Liver (tissue), 9 donors: ENCODE measurements around the gene ELK3. TPM values are rescaled to one million over a fixed set of nuclear protein-coding genes. Genes with fewer than 3 reads are reported as not detected.
A peak's percentile ranks its signal among the peaks of the same experiment; 100 is the strongest.

Source experiments
- DNase-seq: peaks from one replicate; pipeline ENCODE4 v3.0.0-alpha.2; 2017; ENCODE audit warnings: low spot score
- H3K27ac ChIP-seq, 2 donors: one replicate each; pipeline ENCODE4 v1.7.0; 2013; ENCODE audit warnings: inconsistent platforms in 2 of 2, low read length in 2 of 2, control low read depth in 1 of 2, low read depth in 1 of 2, mild to moderate bottlenecking in 1 of 2
- H3K27me3 ChIP-seq, 4 donors: one replicate each; pipeline versions ENCODE4 v1.6.1 to v1.7.0; 2013; ENCODE audit warnings: low read length in 3 of 4, inconsistent platforms in 1 of 4, mild to moderate bottlenecking in 1 of 4, moderate library complexity in 1 of 4; ENCODE audit not compliant: control insufficient read depth in 4 of 4, insufficient read depth in 4 of 4
- H3K36me3 ChIP-seq, 4 donors: one replicate each; pipeline versions ENCODE4 v1.6.1 to v1.7.0; 2013; ENCODE audit warnings: low read length in 3 of 4, mild to moderate bottlenecking in 3 of 4, low read depth in 1 of 4, moderate library complexity in 1 of 4; ENCODE audit not compliant: control insufficient read depth in 4 of 4, insufficient read depth in 3 of 4
- H3K4me1 ChIP-seq, 4 donors: one replicate each; pipeline versions ENCODE4 v1.6.1 to v1.7.0; 2013; ENCODE audit warnings: low read length in 3 of 4, mild to moderate bottlenecking in 3 of 4, moderate library complexity in 1 of 4; ENCODE audit not compliant: control insufficient read depth in 4 of 4, insufficient read depth in 4 of 4
- H3K4me3 ChIP-seq, 3 donors: one replicate each; pipeline versions ENCODE4 v1.6.1 to v1.7.0; 2013; ENCODE audit warnings: low read length in 3 of 3, control low read depth in 1 of 3, low read depth in 1 of 3, mild to moderate bottlenecking in 1 of 3
- H3K9ac ChIP-seq, 2 donors: one replicate each; pipeline ENCODE4 v1.7.0; 2013; ENCODE audit warnings: low read length in 2 of 2, mild to moderate bottlenecking in 2 of 2, moderate library complexity in 2 of 2, control low read depth in 1 of 2, low read depth in 1 of 2
- H3K9me3 ChIP-seq, 4 donors: one replicate each; pipeline versions ENCODE4 v1.6.1 to v1.7.0; 2013; ENCODE audit warnings: low read length in 3 of 4; ENCODE audit not compliant: control insufficient read depth in 4 of 4
- EGR1 ChIP-seq, 2 donors: IDR thresholded peaks; 2 replicates each; pipeline ENCODE4 v1.6.1; 2016 to 2018; ENCODE audit warnings: antibody characterized with exemption in 2 of 2, low read depth in 2 of 2
- FOXA1 ChIP-seq: IDR thresholded peaks from 2 replicates; pipeline ENCODE4 v1.6.1; 2016; ENCODE audit warnings: antibody characterized with exemption
- FOXA2 ChIP-seq: IDR thresholded peaks from 2 replicates; pipeline ENCODE4 v1.6.1; 2016; ENCODE audit warnings: antibody characterized with exemption
- GABPA ChIP-seq, 2 donors: IDR thresholded peaks in 1 of 2; conservative IDR thresholded peaks in 1 of 2; 2 replicates each; pipeline ENCODE4 v1.6.1; 2016; ENCODE audit warnings: antibody characterized with exemption in 2 of 2, mild to moderate bottlenecking in 1 of 2, moderate library complexity in 1 of 2
- HNF4A ChIP-seq, 2 donors: conservative IDR thresholded peaks; 2 replicates each; pipeline ENCODE4 v1.6.1; 2016; ENCODE audit warnings: antibody characterized with exemption in 2 of 2, mild to moderate bottlenecking in 2 of 2
- HNF4G ChIP-seq: IDR thresholded peaks from 2 replicates; pipeline ENCODE4 v1.6.1; 2016; ENCODE audit warnings: antibody characterized with exemption
- JUND ChIP-seq, 2 donors: IDR thresholded peaks; 2 replicates each; pipeline ENCODE4 v1.6.1; 2016; ENCODE audit warnings: antibody characterized with exemption in 2 of 2
- MAX ChIP-seq: IDR thresholded peaks from 2 replicates; pipeline ENCODE4 v1.6.1; 2016; ENCODE audit warnings: antibody characterized with exemption
- NR2F2 ChIP-seq: IDR thresholded peaks from 2 replicates; pipeline ENCODE4 v1.6.1; 2016; ENCODE audit warnings: antibody characterized with exemption
- RAD21 ChIP-seq, 2 donors: IDR thresholded peaks; 2 replicates each; pipeline ENCODE4 v1.6.1; 2016; ENCODE audit warnings: antibody characterized with exemption in 2 of 2, mild to moderate bottlenecking in 2 of 2
- RXRA ChIP-seq, 2 donors: IDR thresholded peaks; 2 replicates each; pipeline ENCODE4 v1.6.1; 2017 to 2018; ENCODE audit warnings: antibody characterized with exemption in 2 of 2, mild to moderate bottlenecking in 1 of 2
- SP1 ChIP-seq: IDR thresholded peaks from 2 replicates; pipeline ENCODE4 v1.6.1; 2018; ENCODE audit warnings: antibody characterized with exemption, mild to moderate bottlenecking
- TAF1 ChIP-seq: conservative IDR thresholded peaks from 2 replicates; pipeline ENCODE4 v1.6.1; 2016; ENCODE audit warnings: antibody characterized with exemption, mild to moderate bottlenecking
- YY1 ChIP-seq: IDR thresholded peaks from 2 replicates; pipeline ENCODE4 v1.6.1; 2016; ENCODE audit warnings: antibody characterized with exemption, mild to moderate bottlenecking
- WGBS: extraction: QIAGEN DNeasy Blood & Tissue Kit; methylation state at CpG from one replicate; pipeline ENCODE4 v1.1.7; 2013; 5-methylcytosine and 5-hydroxymethylcytosine counted together
- polyA plus RNA-seq, 2 donors: library from polyadenylated mRNA; stranded (reverse) in 1 of 2; unstranded in 1 of 2; fragments of 200-250 nt in 1 of 2; fragments of >200 nt in 1 of 2; fragmentation: Nextera tagmentation in 1 of 2; extraction: Ambion mirVana in 1 of 2; gene quantifications; one replicate each; pipeline versions ENCODE4 v1.2.1 to v1.2.3, GENCODE V29; 2013 to 2015
- total RNA-seq, 2 donors: library from RNA; depleted of rRNA; stranded (reverse); fragments of >200 nt; gene quantifications; one replicate each; pipeline ENCODE4 v1.2.3, GENCODE V29; 2014
- TF ChIP-seq, protein P1 (sequence below): fragments of 150-350 bp; IDR thresholded peaks from 2 replicates; pipeline ENCODE4 v1.5.1; 2017; ENCODE audit warnings: improper control_type of control experiment, low read depth, low read length; ENCODE audit not compliant: missing input control
- TF ChIP-seq, protein P2 (sequence below): IDR thresholded peaks from 2 replicates; pipeline ENCODE4 v1.6.1; 2016; ENCODE audit warnings: antibody characterized with exemption
- TF ChIP-seq, protein P3 (sequence below): IDR thresholded peaks from 2 replicates; pipeline ENCODE4 v1.6.1; 2016; ENCODE audit warnings: antibody characterized with exemption
- TF ChIP-seq, protein P4 (sequence below): IDR thresholded peaks from 2 replicates; pipeline ENCODE4 v1.6.1; 2016; ENCODE audit warnings: antibody characterized with exemption, mild to moderate bottlenecking
- donor health status: healthy.
- donor health status: healthy.
- donor health status: healthy.
- donor health status: healthy.
- donor health status: healthy.

The ELK3 gene
- total and polyA plus RNA-seq, 4 donors = 3.7 to 5.2 (median 4.5) TPM

GRCh38 chr12:96263449-96263902 lies 69.3 kb downstream of the ELK3 start:
- H3K9ac ChIP-seq = no peak overlapping the region
- H3K27ac ChIP-seq = peak overlapping the region; percentile 20 to 35
- peaks cover 0 to 11% (median 3%) of the 10 kb centered on the region in 4 donors for H3K4me1 ChIP-seq
- WGBS = 31% methylated on average over 11 of the region's 11 CpGs
- peaks cover 0 to 7% (median 2%) of the 10 kb centered on the region in 4 donors for H3K36me3 ChIP-seq
- TF ChIP-seq GABPA (IDR thresholded peaks at IDR 0.05 in 1 of 2, conservative IDR thresholded peaks at IDR 0.05 in 1 of 2) (no peak), SP1 (peak; percentile 69), HNF4G (no peak), FOXA2 (peak; percentile 56), HNF4A (conservative IDR thresholded peaks at IDR 0.05) (peak; percentile 60 to 63), RAD21 (IDR thresholded peaks at IDR 0.05) (peak; percentile 61 to 71), NR2F2 (peak; percentile 14), YY1 (no peak), JUND (IDR thresholded peaks at IDR 0.05) (peak; percentile 93 to 96), MAX (peak; percentile 60), TAF1 (no peak), RXRA (IDR thresholded peaks at IDR 0.05) (peak; percentile 43 to 68), EGR1 (IDR thresholded peaks at IDR 0.05; ENCODE audit: low read depth in 2 of 2) (peak in 1 of 2 donors; percentile 85), FOXA1 (peak; percentile 60)
- TF ChIP-seq, protein P1, sequence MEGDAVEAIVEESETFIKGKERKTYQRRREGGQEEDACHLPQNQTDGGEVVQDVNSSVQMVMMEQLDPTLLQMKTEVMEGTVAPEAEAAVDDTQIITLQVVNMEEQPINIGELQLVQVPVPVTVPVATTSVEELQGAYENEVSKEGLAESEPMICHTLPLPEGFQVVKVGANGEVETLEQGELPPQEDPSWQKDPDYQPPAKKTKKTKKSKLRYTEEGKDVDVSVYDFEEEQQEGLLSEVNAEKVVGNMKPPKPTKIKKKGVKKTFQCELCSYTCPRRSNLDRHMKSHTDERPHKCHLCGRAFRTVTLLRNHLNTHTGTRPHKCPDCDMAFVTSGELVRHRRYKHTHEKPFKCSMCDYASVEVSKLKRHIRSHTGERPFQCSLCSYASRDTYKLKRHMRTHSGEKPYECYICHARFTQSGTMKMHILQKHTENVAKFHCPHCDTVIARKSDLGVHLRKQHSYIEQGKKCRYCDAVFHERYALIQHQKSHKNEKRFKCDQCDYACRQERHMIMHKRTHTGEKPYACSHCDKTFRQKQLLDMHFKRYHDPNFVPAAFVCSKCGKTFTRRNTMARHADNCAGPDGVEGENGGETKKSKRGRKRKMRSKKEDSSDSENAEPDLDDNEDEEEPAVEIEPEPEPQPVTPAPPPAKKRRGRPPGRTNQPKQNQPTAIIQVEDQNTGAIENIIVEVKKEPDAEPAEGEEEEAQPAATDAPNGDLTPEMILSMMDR = no peak
- TF ChIP-seq, protein P2, sequence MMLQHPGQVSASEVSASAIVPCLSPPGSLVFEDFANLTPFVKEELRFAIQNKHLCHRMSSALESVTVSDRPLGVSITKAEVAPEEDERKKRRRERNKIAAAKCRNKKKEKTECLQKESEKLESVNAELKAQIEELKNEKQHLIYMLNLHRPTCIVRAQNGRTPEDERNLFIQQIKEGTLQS = peak; percentile 68
- TF ChIP-seq, protein P3, sequence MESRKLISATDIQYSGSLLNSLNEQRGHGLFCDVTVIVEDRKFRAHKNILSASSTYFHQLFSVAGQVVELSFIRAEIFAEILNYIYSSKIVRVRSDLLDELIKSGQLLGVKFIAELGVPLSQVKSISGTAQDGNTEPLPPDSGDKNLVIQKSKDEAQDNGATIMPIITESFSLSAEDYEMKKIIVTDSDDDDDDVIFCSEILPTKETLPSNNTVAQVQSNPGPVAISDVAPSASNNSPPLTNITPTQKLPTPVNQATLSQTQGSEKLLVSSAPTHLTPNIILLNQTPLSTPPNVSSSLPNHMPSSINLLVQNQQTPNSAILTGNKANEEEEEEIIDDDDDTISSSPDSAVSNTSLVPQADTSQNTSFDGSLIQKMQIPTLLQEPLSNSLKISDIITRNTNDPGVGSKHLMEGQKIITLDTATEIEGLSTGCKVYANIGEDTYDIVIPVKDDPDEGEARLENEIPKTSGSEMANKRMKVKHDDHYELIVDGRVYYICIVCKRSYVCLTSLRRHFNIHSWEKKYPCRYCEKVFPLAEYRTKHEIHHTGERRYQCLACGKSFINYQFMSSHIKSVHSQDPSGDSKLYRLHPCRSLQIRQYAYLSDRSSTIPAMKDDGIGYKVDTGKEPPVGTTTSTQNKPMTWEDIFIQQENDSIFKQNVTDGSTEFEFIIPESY = peak; percentile 53
- TF ChIP-seq, protein P4, sequence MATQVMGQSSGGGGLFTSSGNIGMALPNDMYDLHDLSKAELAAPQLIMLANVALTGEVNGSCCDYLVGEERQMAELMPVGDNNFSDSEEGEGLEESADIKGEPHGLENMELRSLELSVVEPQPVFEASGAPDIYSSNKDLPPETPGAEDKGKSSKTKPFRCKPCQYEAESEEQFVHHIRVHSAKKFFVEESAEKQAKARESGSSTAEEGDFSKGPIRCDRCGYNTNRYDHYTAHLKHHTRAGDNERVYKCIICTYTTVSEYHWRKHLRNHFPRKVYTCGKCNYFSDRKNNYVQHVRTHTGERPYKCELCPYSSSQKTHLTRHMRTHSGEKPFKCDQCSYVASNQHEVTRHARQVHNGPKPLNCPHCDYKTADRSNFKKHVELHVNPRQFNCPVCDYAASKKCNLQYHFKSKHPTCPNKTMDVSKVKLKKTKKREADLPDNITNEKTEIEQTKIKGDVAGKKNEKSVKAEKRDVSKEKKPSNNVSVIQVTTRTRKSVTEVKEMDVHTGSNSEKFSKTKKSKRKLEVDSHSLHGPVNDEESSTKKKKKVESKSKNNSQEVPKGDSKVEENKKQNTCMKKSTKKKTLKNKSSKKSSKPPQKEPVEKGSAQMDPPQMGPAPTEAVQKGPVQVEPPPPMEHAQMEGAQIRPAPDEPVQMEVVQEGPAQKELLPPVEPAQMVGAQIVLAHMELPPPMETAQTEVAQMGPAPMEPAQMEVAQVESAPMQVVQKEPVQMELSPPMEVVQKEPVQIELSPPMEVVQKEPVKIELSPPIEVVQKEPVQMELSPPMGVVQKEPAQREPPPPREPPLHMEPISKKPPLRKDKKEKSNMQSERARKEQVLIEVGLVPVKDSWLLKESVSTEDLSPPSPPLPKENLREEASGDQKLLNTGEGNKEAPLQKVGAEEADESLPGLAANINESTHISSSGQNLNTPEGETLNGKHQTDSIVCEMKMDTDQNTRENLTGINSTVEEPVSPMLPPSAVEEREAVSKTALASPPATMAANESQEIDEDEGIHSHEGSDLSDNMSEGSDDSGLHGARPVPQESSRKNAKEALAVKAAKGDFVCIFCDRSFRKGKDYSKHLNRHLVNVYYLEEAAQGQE = peak; percentile 67
- no peaks in the 10 kb centered on the region for H3K9me3 ChIP-seq
- H3K27me3 ChIP-seq = no peaks in the 10 kb centered on the region
- H3K4me3 ChIP-seq = no peak overlapping the region
- no peak for DNase-seq
